Bone marrow (tissue), 2 donors: ENCODE results near the gene TIGD1.

Experiments
- DNase-seq, 2 donors: peaks; one replicate each; lab custom pipeline; 2025; lab: John Stamatoyannopoulos, UW

The TIGD1 gene

GRCh38 chr2:232523682-232524597 is 26.4 kb downstream of the TIGD1 start:
- peak in 1 of 2 donors; percentile 13 for DNase-seq

GRCh38 chr2:232523402-232523681 is 27.0 kb downstream of the TIGD1 start:
- no peak for DNase-seq

- no peak for DNase-seq
These were observed 27.5 kb downstream of the TIGD1 start for GRCh38 chr2:232522623-232523401.

GRCh38 chr2:232521959-232522622 is 28.3 kb downstream of the TIGD1 start:
- DNase-seq = peak in 1 of 2 donors; percentile 12

GRCh38 chr2:232521098-232521497 is 29.3 kb downstream of the TIGD1 start:
- no peak for DNase-seq

GRCh38 chr2:232520489-232520888 is 29.9 kb downstream of the TIGD1 start:
- no peak for DNase-seq

GRCh38 chr2:232519581-232520438 is 30.5 kb downstream of the TIGD1 start, which contains the start of gene PRSS56:
PRSS56 (plus strand) TSS chr2:232520388; CDS start chr2:232520599, 211 bp downstream.
- no peak for DNase-seq

GRCh38 chr2:232518844-232519243 is 31.5 kb downstream of the TIGD1 start:
- no peak for DNase-seq

GRCh38 chr2:232516551-232516950 is 33.8 kb downstream of the TIGD1 start:
- DNase-seq = no peak

GRCh38 chr2:232515639-232516038 is 34.7 kb downstream of the TIGD1 start:
- no peak for DNase-seq

GRCh38 chr2:232513353-232513752 is 37.0 kb downstream of the TIGD1 start:
- DNase-seq = no peak

- no peak for DNase-seq
These were observed 37.8 kb downstream of the TIGD1 start for GRCh38 chr2:232512602-232513001.

GRCh38 chr2:232511336-232511890 is 38.9 kb downstream of the TIGD1 start:
- DNase-seq = no peak

GRCh38 chr2:232508251-232508650 is 42.1 kb downstream of the TIGD1 start:
- DNase-seq = no peak

GRCh38 chr2:232506709-232507108 is 43.6 kb downstream of the TIGD1 start:
- no peak for DNase-seq

- DNase-seq = no peak
These were observed 44.5 kb downstream of the TIGD1 start for GRCh38 chr2:232505856-232506255.

- DNase-seq = no peak
These were observed 45.9 kb downstream of the TIGD1 start for GRCh38 chr2:232504438-232504837.

GRCh38 chr2:232503809-232504323 is 46.5 kb downstream of the TIGD1 start:
- no peak for DNase-seq

- no peak for DNase-seq
These were observed 47.2 kb downstream of the TIGD1 start for GRCh38 chr2:232502911-232503808.

- no peak for DNase-seq
These were observed 47.8 kb downstream of the TIGD1 start for GRCh38 chr2:232502511-232502910.
